Neuronal stem cell (in vitro differentiated cells): ENCODE measurements around the gene ADAMTS15.

Source experiments
- DNase-seq: peaks from one replicate; pipeline ENCODE4 v3.0.0-alpha.2; 2013; ENCODE audit warnings: low spot score
- H2AFZ ChIP-seq: one replicate; pipeline ENCODE4 v1.6.1; 2013; ENCODE audit warnings: mild to moderate bottlenecking, low read length, inconsistent platforms
- H2AK5ac ChIP-seq: 2 replicates; pipeline ENCODE4 v1.6.1; 2013; ENCODE audit warnings: low read depth, mild to moderate bottlenecking, inconsistent platforms, low read length, moderate library complexity, mixed read lengths
- H2BK120ac ChIP-seq: 2 replicates; pipeline ENCODE4 v1.6.1; 2013; ENCODE audit warnings: low read depth, mild to moderate bottlenecking, inconsistent platforms, low read length, moderate library complexity, mixed read lengths
- H2BK12ac ChIP-seq: one replicate; pipeline ENCODE4 v1.6.1; 2013; ENCODE audit warnings: low read length, inconsistent platforms
- H2BK15ac ChIP-seq: 2 replicates; pipeline ENCODE4 v1.6.1; 2013; ENCODE audit warnings: mild to moderate bottlenecking, low read length, inconsistent platforms, mixed read lengths
- H2BK5ac ChIP-seq: one replicate; pipeline ENCODE4 v1.6.1; 2013; ENCODE audit warnings: inconsistent platforms, mild to moderate bottlenecking, low read length, moderate library complexity
- H3K14ac ChIP-seq: one replicate; pipeline ENCODE4 v1.6.1; 2013; ENCODE audit warnings: low read length, inconsistent platforms
- H3K18ac ChIP-seq: 2 replicates; pipeline ENCODE4 v1.6.1; 2013; ENCODE audit warnings: low read length, inconsistent platforms
- H3K23ac ChIP-seq: 2 replicates; pipeline ENCODE4 v1.6.1; 2013; ENCODE audit warnings: low read depth, mild to moderate bottlenecking, mixed read lengths, low read length, inconsistent platforms; ENCODE audit not compliant: poor library complexity
- H3K27ac ChIP-seq: replicated peaks from 3 replicates; pipeline ENCODE4 v1.5.1; 2013; ENCODE audit warnings: low read length, inconsistent platforms
- H3K27me3 ChIP-seq, 3 experiments: 2 replicates each; pipeline ENCODE4 v1.6.1; 2013; ENCODE audit warnings: low read length in 3 of 3, mild to moderate bottlenecking in 2 of 3, inconsistent platforms in 1 of 3, low read depth in 1 of 3, mixed read lengths in 1 of 3, moderate library complexity in 1 of 3; ENCODE audit not compliant: control insufficient read depth in 3 of 3, insufficient read depth in 3 of 3
- H3K36me3 ChIP-seq, 2 donors: replicated peaks in 1 of 2; 2 replicates each; pipeline ENCODE4 v1.6.1; 2013; ENCODE audit warnings: low read length in 2 of 2; ENCODE audit not compliant: control insufficient read depth in 2 of 2, insufficient read depth in 2 of 2
- H3K4ac ChIP-seq: 2 replicates; pipeline ENCODE4 v1.6.1; 2013; ENCODE audit warnings: inconsistent platforms, mild to moderate bottlenecking, low read length, moderate library complexity
- H3K4me1 ChIP-seq, 2 donors: 1 replicate in 1 of 2; 2 replicates in 1 of 2; pipeline ENCODE4 v1.6.1; 2013; ENCODE audit warnings: low read length in 2 of 2, low read depth in 1 of 2; ENCODE audit not compliant: control insufficient read depth in 2 of 2, insufficient read depth in 1 of 2
- H3K4me2 ChIP-seq: one replicate; pipeline ENCODE4 v1.6.1; 2013; ENCODE audit warnings: mild to moderate bottlenecking, low read length, inconsistent platforms; ENCODE audit not compliant: insufficient read depth, poor library complexity, severe bottlenecking
- H3K4me3 ChIP-seq, 2 donors: 2 replicates each; pipeline ENCODE4 v1.5.1; 2013; ENCODE audit warnings: low read length in 2 of 2, mild to moderate bottlenecking in 2 of 2, inconsistent platforms in 1 of 2, moderate library complexity in 1 of 2
- H3K79me1 ChIP-seq: one replicate; pipeline ENCODE4 v1.6.1; 2013; ENCODE audit warnings: low read depth, mild to moderate bottlenecking, inconsistent platforms, low read length, moderate library complexity
- H3K9ac ChIP-seq: one replicate; pipeline ENCODE4 v1.6.1; 2013; ENCODE audit warnings: mild to moderate bottlenecking, low read depth, low read length, inconsistent platforms; ENCODE audit not compliant: poor library complexity
- H3K9me3 ChIP-seq, 2 donors: replicated peaks in 1 of 2; 2 replicates each; pipeline versions ENCODE3 to v1.6.1; 2013; ENCODE audit warnings: low read length in 2 of 2, mild to moderate bottlenecking in 2 of 2, inconsistent platforms in 1 of 2, low read depth in 1 of 2, mixed read lengths in 1 of 2, moderate library complexity in 1 of 2; ENCODE audit not compliant: control insufficient read depth in 2 of 2, insufficient read depth in 1 of 2
- H4K8ac ChIP-seq: one replicate; pipeline ENCODE4 v1.6.1; 2013; ENCODE audit warnings: low read depth, mild to moderate bottlenecking, inconsistent platforms, low read length, moderate library complexity
- H4K91ac ChIP-seq: one replicate; pipeline ENCODE4 v1.6.1; 2013; ENCODE audit warnings: low read length, low read depth, mild to moderate bottlenecking, inconsistent platforms; ENCODE audit not compliant: poor library complexity
- WGBS, 2 donors: extraction: QIAGEN DNeasy Blood & Tissue Kit; methylation state at CpG; one replicate each; pipeline ENCODE4 v1.1.7; 2013; ENCODE audit warnings: missing lambda C conversion rate in 2 of 2, mixed read lengths in 1 of 2; ENCODE audit not compliant: insufficient read length in 2 of 2, insufficient replicate concordance in 1 of 2; ENCODE audit errors: extremely low coverage in 2 of 2; 5-methylcytosine and 5-hydroxymethylcytosine counted together

Gene ADAMTS15

GRCh38 chr11:130474637-130475400 lies 26.4 kb downstream of the ADAMTS15 start:
- H2BK120ac ChIP-seq, result no peak overlapping the region
- WGBS, 2 donors, result no CpG with 5 or more reads among the region's 12 CpGs
- DNase-seq, result no peak
- no peak overlapping the region for H3K9ac ChIP-seq
- no peak overlapping the region for H2AFZ ChIP-seq
- H2BK5ac ChIP-seq, result peak overlapping the region; percentile 39
- H3K4me2 ChIP-seq, result no peak overlapping the region
- peak overlapping the region; percentile 33 for H3K14ac ChIP-seq
- no peak overlapping the region for H3K27ac ChIP-seq
- H3K79me1 ChIP-seq, result no peaks in the 10 kb centered on the region
- H3K27me3 ChIP-seq, result no peaks in the 10 kb centered on the region
- no peak overlapping the region for H4K8ac ChIP-seq
- peak overlapping the region in 1 of 2 donors; percentile 12 for H3K4me3 ChIP-seq
- no peak overlapping the region for H4K91ac ChIP-seq
- H3K4me1 ChIP-seq, result peaks cover 19 to 20% of the 10 kb centered on the region in 2 donors
- peaks cover 0 to 5% of the 10 kb centered on the region in 2 donors for H3K36me3 ChIP-seq
- H3K18ac ChIP-seq, result no peak overlapping the region
- H2BK15ac ChIP-seq, result no peak overlapping the region
- no peak overlapping the region for H2BK12ac ChIP-seq
- H3K9me3 ChIP-seq, result no peaks in the 10 kb centered on the region
- no peak overlapping the region for H3K23ac ChIP-seq
- H3K4ac ChIP-seq, result no peak overlapping the region
- no peak overlapping the region for H2AK5ac ChIP-seq

- Histone ChIP-seq H3K27me3 (no peaks in the 10 kb centered on the region), H3K79me1 (no peaks in the 10 kb centered on the region), H3K14ac (no peak overlapping the region), H2BK15ac (no peak overlapping the region), H4K8ac (no peak overlapping the region), H3K9ac (no peak overlapping the region), H3K4me3 (no peak overlapping the region), H3K27ac (no peak overlapping the region), H2AFZ (no peak overlapping the region), H2AK5ac (no peak overlapping the region), H3K4ac (no peak overlapping the region), H3K4me2 (no peak overlapping the region), H2BK12ac (no peak overlapping the region), H3K9me3 (no peaks in the 10 kb centered on the region), H3K18ac (no peak overlapping the region), H3K4me1 (peaks cover 19 to 20% of the 10 kb centered on the region in 2 donors), H4K91ac (no peak overlapping the region), H2BK5ac (no peak overlapping the region), H3K36me3 (peaks cover 0 to 5% of the 10 kb centered on the region in 2 donors), H3K23ac (no peak overlapping the region), H2BK120ac (no peak overlapping the region)
- DNase-seq, result no peak
- WGBS, 2 donors, result no CpG with 5 or more reads among the region's 10 CpGs
Measured at GRCh38 chr11:130475426-130476053, 27.1 kb downstream of the ADAMTS15 start.

GRCh38 chr11:130476200-130476921 lies 27.9 kb downstream of the ADAMTS15 start:
- no peaks in the 10 kb centered on the region for H3K9me3 ChIP-seq
- no peak overlapping the region for H2BK5ac ChIP-seq
- no peak overlapping the region for H3K4ac ChIP-seq
- no peak overlapping the region for H2BK12ac ChIP-seq
- no peak overlapping the region for H3K23ac ChIP-seq
- H3K27me3 ChIP-seq, result no peaks in the 10 kb centered on the region
- peaks cover 0 to 5% of the 10 kb centered on the region in 2 donors for H3K36me3 ChIP-seq
- no peak overlapping the region for H4K8ac ChIP-seq
- H3K9ac ChIP-seq, result no peak overlapping the region
- no peak overlapping the region for H2AK5ac ChIP-seq
- H3K27ac ChIP-seq, result no peak overlapping the region
- no peak overlapping the region for H2BK120ac ChIP-seq
- H3K4me1 ChIP-seq, result peaks cover 19 to 20% of the 10 kb centered on the region in 2 donors
- H4K91ac ChIP-seq, result no peak overlapping the region
- H3K18ac ChIP-seq, result no peak overlapping the region
- no peak overlapping the region for H3K4me3 ChIP-seq
- no peak overlapping the region for H2BK15ac ChIP-seq
- no peak overlapping the region for H2AFZ ChIP-seq
- no peaks in the 10 kb centered on the region for H3K79me1 ChIP-seq
- H3K14ac ChIP-seq, result no peak overlapping the region
- DNase-seq, result no peak
- WGBS, 2 donors, result no CpG with 5 or more reads among the region's 12 CpGs
- H3K4me2 ChIP-seq, result no peak overlapping the region
